ENCODE measurements around the gene PPL.

Gene PPL

DNA sequence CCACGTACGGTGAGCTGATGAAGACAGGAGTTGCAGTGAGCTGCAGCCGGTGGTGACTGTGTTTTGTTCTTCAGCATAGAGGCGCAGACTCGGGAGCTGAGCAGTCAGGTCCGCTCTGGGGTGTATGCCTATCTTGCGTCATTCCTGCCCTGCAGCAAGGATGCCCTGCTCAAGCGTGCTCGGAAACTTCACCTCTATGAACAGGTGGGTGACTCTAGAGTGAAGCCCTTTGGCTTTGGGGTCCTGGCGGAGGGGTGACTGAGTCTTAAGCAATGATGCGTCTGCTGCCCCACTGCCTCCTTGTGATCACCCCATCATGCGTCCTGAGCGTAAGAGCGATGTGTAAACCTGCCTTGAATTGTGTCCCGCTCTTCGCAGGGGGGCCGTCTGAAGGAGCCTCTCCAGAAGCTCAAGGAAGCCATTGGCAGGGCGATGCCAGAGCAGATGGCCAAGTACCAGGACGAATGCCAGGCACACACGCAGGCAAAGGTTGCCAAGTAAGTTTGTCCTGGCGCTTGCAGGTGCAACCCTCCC lies 66.7 kb downstream of the PPL start:
- H3K36me3 ChIP-seq, result peaks cover 73% of the 10 kb centered on the region
- H3K9me3 ChIP-seq (ENCODE audit: severe bottlenecking), result no peaks in the 10 kb centered on the region
- no peak overlapping the region for H3K27ac ChIP-seq
- DNase-seq, result no peak
- TF ChIP-seq, protein P1, sequence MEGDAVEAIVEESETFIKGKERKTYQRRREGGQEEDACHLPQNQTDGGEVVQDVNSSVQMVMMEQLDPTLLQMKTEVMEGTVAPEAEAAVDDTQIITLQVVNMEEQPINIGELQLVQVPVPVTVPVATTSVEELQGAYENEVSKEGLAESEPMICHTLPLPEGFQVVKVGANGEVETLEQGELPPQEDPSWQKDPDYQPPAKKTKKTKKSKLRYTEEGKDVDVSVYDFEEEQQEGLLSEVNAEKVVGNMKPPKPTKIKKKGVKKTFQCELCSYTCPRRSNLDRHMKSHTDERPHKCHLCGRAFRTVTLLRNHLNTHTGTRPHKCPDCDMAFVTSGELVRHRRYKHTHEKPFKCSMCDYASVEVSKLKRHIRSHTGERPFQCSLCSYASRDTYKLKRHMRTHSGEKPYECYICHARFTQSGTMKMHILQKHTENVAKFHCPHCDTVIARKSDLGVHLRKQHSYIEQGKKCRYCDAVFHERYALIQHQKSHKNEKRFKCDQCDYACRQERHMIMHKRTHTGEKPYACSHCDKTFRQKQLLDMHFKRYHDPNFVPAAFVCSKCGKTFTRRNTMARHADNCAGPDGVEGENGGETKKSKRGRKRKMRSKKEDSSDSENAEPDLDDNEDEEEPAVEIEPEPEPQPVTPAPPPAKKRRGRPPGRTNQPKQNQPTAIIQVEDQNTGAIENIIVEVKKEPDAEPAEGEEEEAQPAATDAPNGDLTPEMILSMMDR (IDR thresholded peaks at IDR 0.05; ENCODE audit: low read depth, low read length), result no peak
- no peaks in the 10 kb centered on the region for H3K27me3 ChIP-seq (ENCODE audit: insufficient read depth, low read depth, severe bottlenecking)
- no peak overlapping the region for H3K4me3 ChIP-seq (ENCODE audit: low read depth, low read length)

DNA sequence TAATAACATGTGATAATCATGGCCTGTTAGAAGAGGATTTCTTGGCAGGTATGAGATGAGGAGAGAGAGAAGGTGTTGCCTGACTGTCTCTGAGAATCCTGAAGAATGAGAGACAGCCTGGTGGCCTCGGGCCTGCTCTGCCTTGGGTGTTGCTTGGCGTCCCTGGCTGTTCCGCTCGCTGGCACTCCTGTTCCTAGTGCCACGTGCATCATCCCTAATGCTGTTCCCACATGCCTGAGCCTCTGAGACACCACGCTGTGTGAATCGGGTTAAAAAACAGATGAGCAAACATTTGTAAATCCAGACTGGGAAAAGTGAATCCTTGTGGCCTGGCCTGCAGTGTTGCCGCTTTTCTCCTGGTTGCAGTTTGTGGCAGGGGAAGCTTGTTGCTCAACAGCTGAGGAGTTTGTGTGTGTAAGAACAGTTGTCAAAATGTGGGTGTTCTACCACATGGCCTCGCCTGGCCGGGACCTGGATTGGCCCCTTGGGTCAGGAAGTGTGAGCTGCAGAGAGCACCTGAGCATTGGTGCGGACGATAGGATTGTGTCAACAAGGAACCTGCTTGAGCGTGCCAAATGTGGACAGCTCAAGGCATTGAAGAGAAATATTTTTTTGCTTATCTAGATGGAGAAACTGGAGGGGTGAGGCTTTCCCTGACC lies 67.7 kb downstream of the PPL start:
- Histone ChIP-seq H3K9me3 (ENCODE audit: severe bottlenecking) (no peaks in the 10 kb centered on the region), H3K4me3 (ENCODE audit: low read depth, low read length) (no peak overlapping the region), H3K27me3 (ENCODE audit: insufficient read depth, low read depth, severe bottlenecking) (no peaks in the 10 kb centered on the region), H3K27ac (no peak overlapping the region; the same call in 1 of the 2 replicates), H3K36me3 (peaks cover 68% of the 10 kb centered on the region)
- TF ChIP-seq, protein P1 (IDR thresholded peaks at IDR 0.05; ENCODE audit: low read depth, low read length), result no peak
- no peak for DNase-seq

DNA sequence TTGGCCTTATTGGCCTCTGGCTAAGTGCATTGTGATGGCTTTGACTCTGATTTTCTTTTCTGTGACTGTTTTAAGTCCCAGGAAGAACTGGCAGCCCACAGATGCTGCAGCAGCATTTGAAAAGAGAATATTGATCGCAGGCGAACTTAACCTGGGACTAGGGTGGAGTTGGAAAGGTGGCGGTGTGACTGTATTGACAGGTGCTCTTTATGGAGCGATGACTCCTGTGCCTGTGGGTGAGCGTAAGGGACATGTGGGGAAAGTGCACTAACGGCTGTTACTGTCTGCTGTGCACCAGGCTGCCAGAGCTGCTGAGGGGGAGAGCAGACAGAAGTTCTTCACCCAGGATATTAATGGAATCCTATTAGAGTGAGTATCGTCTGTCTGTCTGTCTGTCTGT lies 68.4 kb downstream of the PPL start:
- no peak overlapping the region; the same call in 1 of the 2 replicates for H3K27ac ChIP-seq
- no peaks in the 10 kb centered on the region for H3K9me3 ChIP-seq (ENCODE audit: severe bottlenecking)
- no peaks in the 10 kb centered on the region for H3K27me3 ChIP-seq (ENCODE audit: insufficient read depth, low read depth, severe bottlenecking)
- TF ChIP-seq, protein P1 (IDR thresholded peaks at IDR 0.05; ENCODE audit: low read depth, low read length), result no peak
- peaks cover 63% of the 10 kb centered on the region for H3K36me3 ChIP-seq
- DNase-seq, result peak; percentile 29
- no peak overlapping the region for H3K4me3 ChIP-seq (ENCODE audit: low read depth, low read length)

DNA sequence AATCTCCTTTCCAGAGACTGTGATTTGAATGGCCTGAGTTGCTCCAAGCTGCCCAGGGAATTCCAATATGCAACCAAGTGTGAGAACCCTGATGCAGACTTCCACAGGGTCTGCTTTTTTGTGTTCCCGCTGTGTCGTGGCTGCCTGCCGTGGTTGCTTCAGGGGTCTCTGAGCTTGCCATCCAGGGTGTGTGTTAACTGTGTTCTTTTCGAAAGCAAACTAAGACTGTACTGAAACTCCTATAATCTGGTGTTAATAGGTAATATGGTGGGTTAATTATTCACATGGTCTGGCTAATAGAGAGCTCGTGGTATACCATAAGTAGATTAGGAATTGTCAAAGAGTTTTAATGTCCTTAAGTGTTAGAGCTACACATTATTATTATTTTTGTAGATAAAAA lies 68.9 kb downstream of the PPL start:
- TF ChIP-seq, protein P1 (IDR thresholded peaks at IDR 0.05; ENCODE audit: low read depth, low read length), result no peak
- Histone ChIP-seq H3K9me3 (ENCODE audit: severe bottlenecking) (no peaks in the 10 kb centered on the region), H3K27me3 (ENCODE audit: insufficient read depth, low read depth, severe bottlenecking) (no peaks in the 10 kb centered on the region), H3K4me3 (ENCODE audit: low read depth, low read length) (no peak overlapping the region), H3K27ac (no peak overlapping the region), H3K36me3 (peaks cover 60% of the 10 kb centered on the region)
- no peak for DNase-seq

DNA sequence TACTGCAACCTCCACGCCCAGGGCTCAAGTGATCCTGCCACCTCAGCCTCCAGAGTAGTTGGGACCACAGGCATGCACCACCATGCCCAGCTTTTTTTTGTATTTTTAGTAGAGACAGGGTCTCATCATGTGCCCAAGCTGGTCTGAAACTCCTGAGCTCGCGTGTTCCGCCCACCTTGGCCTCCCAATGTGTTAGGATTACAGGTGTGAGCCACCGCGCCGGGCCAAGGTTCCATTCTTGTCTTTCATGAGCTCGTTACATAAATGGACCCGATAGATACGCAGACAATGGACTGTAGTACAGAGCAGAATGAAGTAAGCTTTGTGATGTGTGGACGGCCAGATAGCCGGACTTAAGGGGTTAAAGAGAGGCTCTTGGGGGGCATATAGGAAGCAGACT lies 70.4 kb downstream of the PPL start:
- Histone ChIP-seq H3K4me3 (ENCODE audit: low read depth, low read length) (no peak overlapping the region), H3K9me3 (ENCODE audit: severe bottlenecking) (no peaks in the 10 kb centered on the region), H3K27ac (no peak overlapping the region), H3K36me3 (peaks cover 63% of the 10 kb centered on the region), H3K27me3 (ENCODE audit: insufficient read depth, low read depth, severe bottlenecking) (no peaks in the 10 kb centered on the region)
- DNase-seq, result no peak
- TF ChIP-seq, protein P1 (IDR thresholded peaks at IDR 0.05; ENCODE audit: low read depth, low read length), result no peak

All from WERI-Rb-1 (cell line).